HEK293 (cell line): ENCODE results near the gene LASP1NB.

Experiments used
- ZNF747 ChIP-seq: fragments of 450-650 bp; formaldehyde crosslinking; IDR thresholded peaks from 2 replicates; pipeline ENCODE4 v1.5.1; 2016; ENCODE audit warnings: missing biosample characterization, missing genetic modification characterization
- TF ChIP-seq, protein P1 (sequence below): fragments of 450-650 bp; formaldehyde crosslinking; IDR thresholded peaks from 2 replicates; pipeline ENCODE4 v1.5.1; 2016; ENCODE audit warnings: missing biosample characterization, missing genetic modification characterization

GRCh38 chr17:38970804-38971203 lies 45.4 kb downstream of the LASP1NB start:
- TF ChIP-seq, protein P1, sequence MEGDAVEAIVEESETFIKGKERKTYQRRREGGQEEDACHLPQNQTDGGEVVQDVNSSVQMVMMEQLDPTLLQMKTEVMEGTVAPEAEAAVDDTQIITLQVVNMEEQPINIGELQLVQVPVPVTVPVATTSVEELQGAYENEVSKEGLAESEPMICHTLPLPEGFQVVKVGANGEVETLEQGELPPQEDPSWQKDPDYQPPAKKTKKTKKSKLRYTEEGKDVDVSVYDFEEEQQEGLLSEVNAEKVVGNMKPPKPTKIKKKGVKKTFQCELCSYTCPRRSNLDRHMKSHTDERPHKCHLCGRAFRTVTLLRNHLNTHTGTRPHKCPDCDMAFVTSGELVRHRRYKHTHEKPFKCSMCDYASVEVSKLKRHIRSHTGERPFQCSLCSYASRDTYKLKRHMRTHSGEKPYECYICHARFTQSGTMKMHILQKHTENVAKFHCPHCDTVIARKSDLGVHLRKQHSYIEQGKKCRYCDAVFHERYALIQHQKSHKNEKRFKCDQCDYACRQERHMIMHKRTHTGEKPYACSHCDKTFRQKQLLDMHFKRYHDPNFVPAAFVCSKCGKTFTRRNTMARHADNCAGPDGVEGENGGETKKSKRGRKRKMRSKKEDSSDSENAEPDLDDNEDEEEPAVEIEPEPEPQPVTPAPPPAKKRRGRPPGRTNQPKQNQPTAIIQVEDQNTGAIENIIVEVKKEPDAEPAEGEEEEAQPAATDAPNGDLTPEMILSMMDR (tag by site-specific recombination), result no peak
- no peak for TF ChIP-seq ZNF747 (tag by site-specific recombination)
